Central memory CD8-positive, alpha-beta T cell (primary cell): ENCODE measurements around the gene GIPC3.
"Not testable (repeated sequence)": the region's sequence is repeated elsewhere in the genome, so short reads cannot be mapped to it uniquely, and the experiment has no call there.

ENCODE experiments used
- ATAC-seq: fragments of 150-1000 bp; cut with Tn5 transposase; replicated peaks from 2 replicates; pipeline ENCODE4 v1.10.0; 2022; ENCODE audit warnings: mild to moderate bottlenecking, moderate FRiP score, moderate number of reproducible peaks; ENCODE audit not compliant: poor library complexity, severe bottlenecking; ENCODE audit errors: extremely low read depth
- DNase-seq, 2 donors: peaks; one replicate each; pipeline ENCODE4 v3.0.0; 2021; ENCODE audit warnings: low spot score in 2 of 2
- H3K27ac Mint-ChIP-seq: one replicate; pipeline ENCODE4 v1.8.0; 2022; ENCODE audit warnings: low read depth, mild to moderate bottlenecking, moderate library complexity, mixed read lengths
- H3K27me3 Mint-ChIP-seq: one replicate; pipeline ENCODE4 v1.8.0; 2022; ENCODE audit warnings: mixed read lengths
- H3K36me3 Mint-ChIP-seq: one replicate; pipeline ENCODE4 v1.8.0; 2022; ENCODE audit warnings: mild to moderate bottlenecking, moderate library complexity, mixed read lengths; ENCODE audit not compliant: insufficient read depth
- H3K4me1 Mint-ChIP-seq: one replicate; pipeline ENCODE4 v1.8.0; 2022; ENCODE audit warnings: mixed read lengths
- H3K4me3 Mint-ChIP-seq: one replicate; pipeline ENCODE4 v1.8.0; 2022; ENCODE audit warnings: mild to moderate bottlenecking, moderate library complexity, mixed read lengths
- H3K9me3 Mint-ChIP-seq: one replicate; pipeline ENCODE4 v1.8.0; 2022; ENCODE audit warnings: mixed read lengths

Gene GIPC3

DNA sequence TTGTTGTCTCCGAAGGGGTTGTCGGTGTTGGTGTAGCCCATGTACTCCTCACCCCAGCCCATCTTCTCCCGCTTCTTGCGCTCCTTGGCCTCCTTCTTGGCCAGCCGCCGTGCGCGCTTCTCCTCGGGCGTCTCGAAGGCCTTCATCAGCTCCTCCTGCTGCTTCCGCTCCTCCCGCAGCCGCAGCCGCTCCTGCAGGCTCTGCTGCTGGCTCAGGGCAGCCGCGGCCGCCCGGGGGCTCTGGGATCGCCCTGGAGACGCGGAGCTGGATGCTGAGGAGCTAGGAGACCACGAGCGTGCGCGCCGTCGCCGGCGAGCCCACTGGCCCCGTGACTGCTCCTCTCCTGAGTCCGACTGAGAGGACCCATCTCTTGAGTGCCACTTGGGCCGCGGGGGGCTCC lies 38.4 kb downstream of the GIPC3 start:
- DNase-seq (no peak), ATAC-seq (no peak)
- no peaks in the 10 kb centered on the region for H3K9me3 Mint-ChIP-seq
- H3K27ac Mint-ChIP-seq: no peak overlapping the region
- peaks cover 20% of the 10 kb centered on the region for H3K36me3 Mint-ChIP-seq
- no peaks in the 10 kb centered on the region for H3K27me3 Mint-ChIP-seq
- peaks cover 29% of the 10 kb centered on the region for H3K4me1 Mint-ChIP-seq
- no peak overlapping the region for H3K4me3 Mint-ChIP-seq

DNA sequence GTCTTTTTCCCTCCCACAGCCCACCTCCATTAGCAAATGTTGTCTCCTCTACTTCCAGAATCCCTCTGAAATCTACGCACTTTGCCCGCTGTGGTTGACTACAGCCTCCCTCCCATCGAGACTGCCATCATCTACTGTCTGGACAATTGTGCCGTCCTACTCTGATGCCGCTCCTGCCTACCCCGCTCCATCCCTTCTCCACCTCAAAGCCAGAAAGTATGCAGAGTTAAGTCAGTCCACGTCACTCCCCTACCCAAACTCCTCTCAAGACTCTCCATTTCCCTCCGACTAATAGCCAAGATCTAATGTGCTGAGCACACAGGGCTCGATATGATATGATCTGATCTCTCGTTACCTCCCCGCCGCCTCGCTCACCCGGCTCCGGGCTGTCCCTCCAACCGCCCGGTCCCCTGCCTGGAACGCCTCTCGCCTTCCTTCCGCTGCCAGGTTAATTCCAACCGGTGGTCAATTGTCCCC lies 40.8 kb downstream of the GIPC3 start:
- H3K9me3 Mint-ChIP-seq: no peaks in the 10 kb centered on the region
- ATAC-seq (no peak), DNase-seq (no peak)
- H3K4me1 Mint-ChIP-seq: peaks cover 29% of the 10 kb centered on the region
- peak overlapping the region; percentile 92 for H3K27ac Mint-ChIP-seq
- peak overlapping the region; percentile 98 for H3K4me3 Mint-ChIP-seq
- H3K36me3 Mint-ChIP-seq: peaks cover 20% of the 10 kb centered on the region
- H3K27me3 Mint-ChIP-seq: no peaks in the 10 kb centered on the region

- H3K4me1 Mint-ChIP-seq: peaks cover 29% of the 10 kb centered on the region
- DNase-seq: peak; percentile 97 to 98
These were observed 41.4 kb downstream of the GIPC3 start, which contains the start of gene CACTIN for GRCh38 chr19:3626473-3627350. Gene CACTIN (minus strand): TSS chr19:3626790. CDS start chr19:3626762, 28 bp downstream.

DNA sequence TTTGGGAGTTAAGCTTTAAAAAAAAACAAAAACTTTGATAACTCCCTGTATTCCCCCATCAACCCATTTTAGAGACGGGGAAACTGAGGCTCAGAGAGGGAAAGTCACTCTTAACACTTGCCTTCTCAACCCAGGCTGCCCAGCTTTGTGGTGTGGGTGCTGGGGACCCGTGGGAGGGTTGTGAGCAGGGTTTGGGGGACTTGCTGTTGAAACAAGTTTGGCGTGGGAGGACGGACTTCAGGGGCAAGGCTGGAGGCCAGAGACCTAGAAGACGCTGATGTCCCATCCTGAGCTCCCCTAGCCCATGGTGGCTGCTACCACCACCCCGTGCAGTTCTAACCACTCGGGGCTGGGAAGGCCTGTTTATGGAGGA lies 42.1 kb downstream of the GIPC3 start:
- Mint-ChIP-seq H3K27me3 (no peaks in the 10 kb centered on the region), H3K4me1 (peaks cover 25% of the 10 kb centered on the region), H3K4me3 (peak overlapping the region; percentile 98), H3K9me3 (no peaks in the 10 kb centered on the region), H3K36me3 (peaks cover 20% of the 10 kb centered on the region), H3K27ac (peak overlapping the region; percentile 92)
- ATAC-seq (no peak), DNase-seq (no peak)

More at GRCh38 chr19:3626473-3627350, 41.4 kb downstream of the GIPC3 start, which contains the start of gene CACTIN:
- Mint-ChIP-seq H3K9me3 (no peaks in the 10 kb centered on the region), H3K27ac (peak within 1 kb of the TSS; percentile 92), H3K36me3 (peaks cover 21% of the 10 kb centered on the region), H3K4me3 (peak within 1 kb of the TSS; percentile 98), H3K27me3 (no peaks in the 10 kb centered on the region)
- peak; percentile 98 for ATAC-seq

- Mint-ChIP-seq H3K36me3 (peaks cover 12% of the 10 kb centered on the region), H3K4me1 (peaks cover 23% of the 10 kb centered on the region)
- H3K27me3 Mint-ChIP-seq, H3K9me3 Mint-ChIP-seq, H3K27ac Mint-ChIP-seq, DNase-seq, H3K4me3 Mint-ChIP-seq, ATAC-seq: not testable (repeated sequence)
These were observed 43.5 kb downstream of the GIPC3 start for GRCh38 chr19:3628766-3629165.

GRCh38 chr19:3631053-3631861 lies 46.0 kb downstream of the GIPC3 start:
- Mint-ChIP-seq H3K4me3 (no peak overlapping the region), H3K4me1 (peaks cover 17% of the 10 kb centered on the region)

DNA sequence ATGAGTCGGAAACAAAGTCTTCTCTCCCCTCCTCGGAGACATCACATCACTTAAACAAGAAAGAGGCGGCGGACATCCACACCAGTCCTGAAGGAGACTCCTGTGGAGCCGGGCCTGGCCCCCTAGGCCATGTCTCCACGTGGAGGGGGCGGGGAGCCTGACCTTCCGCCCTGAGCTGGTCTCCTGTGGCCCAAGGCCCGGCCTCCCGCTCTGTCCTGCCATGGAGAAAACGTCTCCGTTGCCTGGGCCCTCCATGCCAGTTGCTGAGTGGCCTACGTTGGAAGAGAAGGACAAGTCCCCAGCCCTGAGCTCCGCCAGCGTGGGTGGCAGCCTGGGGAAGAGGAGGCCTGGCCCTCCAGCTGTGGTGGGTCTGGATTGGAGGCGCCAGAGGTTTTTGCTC lies 46.8 kb downstream of the GIPC3 start:
- DNase-seq (no peak), ATAC-seq (no peak)
- no peaks in the 10 kb centered on the region for H3K9me3 Mint-ChIP-seq
- H3K27me3 Mint-ChIP-seq: no peaks in the 10 kb centered on the region
- peaks cover 8% of the 10 kb centered on the region for H3K4me1 Mint-ChIP-seq
- peaks cover 2% of the 10 kb centered on the region for H3K36me3 Mint-ChIP-seq
- H3K27ac Mint-ChIP-seq: no peak overlapping the region
- H3K4me3 Mint-ChIP-seq: no peak overlapping the region

More at GRCh38 chr19:3631053-3631861, 46.0 kb downstream of the GIPC3 start:
- no peaks in the 10 kb centered on the region for H3K9me3 Mint-ChIP-seq
- H3K36me3 Mint-ChIP-seq: peaks cover 7% of the 10 kb centered on the region
- ATAC-seq: no peak
- no peak for DNase-seq
- no peak overlapping the region for H3K27ac Mint-ChIP-seq
- H3K27me3 Mint-ChIP-seq: no peaks in the 10 kb centered on the region

DNA sequence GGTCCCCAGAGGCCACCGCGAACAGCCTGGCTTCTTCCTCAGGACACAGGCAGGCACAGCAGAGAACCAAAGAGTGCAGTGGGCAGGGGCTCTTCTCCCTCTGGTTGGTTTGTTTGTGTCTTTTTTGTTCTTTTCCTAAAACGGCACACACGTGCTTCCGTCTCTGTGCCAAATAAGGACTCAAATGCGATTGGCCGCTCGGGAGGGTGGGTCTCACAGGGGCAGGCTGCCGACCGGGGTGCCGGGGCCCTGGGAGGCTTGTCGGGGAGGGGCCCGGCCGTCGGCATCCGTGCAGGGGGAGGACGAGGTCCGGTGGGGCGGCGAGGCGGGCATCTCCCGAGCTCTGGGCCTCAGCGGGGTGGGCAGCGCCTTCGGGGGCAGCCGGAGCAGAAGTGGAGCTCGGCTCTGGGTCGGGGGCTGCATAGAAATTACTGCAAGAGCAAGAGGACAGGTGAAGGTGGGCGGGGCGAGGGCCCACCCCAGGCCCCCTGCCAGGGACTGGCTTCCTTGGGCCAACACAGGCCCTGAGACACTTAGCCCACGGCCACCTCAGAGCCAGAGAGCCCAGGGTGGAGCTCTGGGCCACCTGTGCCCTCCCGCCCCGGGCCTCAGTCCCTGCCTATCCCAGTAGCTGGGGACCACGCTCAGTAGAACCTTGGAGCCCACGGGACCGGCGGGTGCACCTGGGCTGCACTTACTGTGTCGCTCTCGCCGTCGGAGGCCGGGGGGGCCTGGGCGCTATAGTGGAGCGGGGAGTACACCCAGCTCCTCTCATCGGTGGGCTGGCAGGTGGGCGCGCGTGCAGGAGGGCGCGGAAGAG lies 47.7 kb downstream of the GIPC3 start:
- Mint-ChIP-seq H3K36me3 (peaks cover 2% of the 10 kb centered on the region), H3K4me1 (peaks cover 6% of the 10 kb centered on the region), H3K27me3 (no peaks in the 10 kb centered on the region), H3K4me3 (no peak overlapping the region), H3K27ac (peak overlapping the region; percentile 20), H3K9me3 (no peaks in the 10 kb centered on the region)
- ATAC-seq: no peak
- no peak for DNase-seq

DNA sequence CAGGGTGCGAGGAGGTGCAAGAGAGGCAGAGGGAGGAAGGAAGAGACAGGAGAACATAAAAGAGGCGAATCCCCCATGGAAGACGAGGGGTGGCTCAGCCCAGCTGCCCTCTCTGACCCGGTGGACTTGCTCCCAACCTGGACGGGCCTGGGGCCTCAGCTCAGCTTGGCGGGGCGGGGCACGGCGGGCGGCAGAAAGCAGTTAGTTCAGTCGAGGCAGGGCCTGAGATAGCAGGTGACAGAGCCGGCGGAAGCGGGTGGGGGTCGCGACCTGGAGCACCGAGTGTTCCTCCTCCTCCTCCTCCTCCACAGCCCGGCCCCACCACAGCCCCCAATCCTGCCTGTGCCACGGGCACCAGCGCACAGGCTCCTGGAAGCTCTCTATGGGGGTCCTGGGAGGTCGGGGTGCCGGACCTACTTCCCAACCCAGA lies 48.3 kb downstream of the GIPC3 start:
- H3K27me3 Mint-ChIP-seq: no peaks in the 10 kb centered on the region
- no peaks in the 10 kb centered on the region for H3K9me3 Mint-ChIP-seq
- peak overlapping the region; percentile 20 for H3K27ac Mint-ChIP-seq
- peaks cover 6% of the 10 kb centered on the region for H3K4me1 Mint-ChIP-seq
- no peak for ATAC-seq
- no peak for DNase-seq
- no peak overlapping the region for H3K4me3 Mint-ChIP-seq
- peaks cover 4% of the 10 kb centered on the region for H3K36me3 Mint-ChIP-seq

DNA sequence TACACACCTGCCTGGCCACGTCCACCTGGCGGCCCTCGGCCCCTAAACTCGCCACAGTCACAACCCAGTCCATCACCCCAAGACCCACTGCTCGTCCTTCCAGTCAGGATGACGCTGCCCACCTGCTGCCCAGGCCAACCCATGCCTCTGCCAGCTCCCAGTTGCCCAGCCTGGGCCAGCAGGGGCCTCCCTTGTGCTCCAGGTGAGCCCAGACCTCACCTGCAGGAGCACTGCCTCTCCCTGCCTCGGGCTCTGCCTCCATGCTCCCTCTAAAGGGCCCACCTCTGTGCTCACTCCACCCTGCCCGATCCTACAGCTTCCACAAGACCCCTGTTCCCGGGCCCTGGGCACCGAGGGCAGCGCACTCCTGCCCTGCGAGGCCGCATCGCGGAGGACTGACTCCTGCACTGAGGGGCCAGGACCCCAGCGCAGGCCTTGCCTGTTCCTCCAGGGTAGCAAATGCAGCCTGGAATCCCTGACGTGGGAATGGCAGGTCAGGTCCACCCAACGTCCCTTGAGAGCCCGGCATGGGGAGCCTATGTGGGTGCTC lies 49.3 kb downstream of the GIPC3 start:
- Mint-ChIP-seq H3K4me1 (peaks cover 6% of the 10 kb centered on the region), H3K4me3 (no peak overlapping the region), H3K27me3 (no peaks in the 10 kb centered on the region), H3K9me3 (no peaks in the 10 kb centered on the region), H3K36me3 (peaks cover 8% of the 10 kb centered on the region), H3K27ac (peak overlapping the region; percentile 11)
- DNase-seq: no peak
- no peak for ATAC-seq

GRCh38 chr19:3636506-3636905 lies 51.2 kb downstream of the GIPC3 start:
- ATAC-seq: no peak
- Mint-ChIP-seq H3K4me3 (no peak overlapping the region), H3K4me1 (peaks cover 6% of the 10 kb centered on the region), H3K27ac (peak overlapping the region; percentile 67), H3K36me3 (peaks cover 11% of the 10 kb centered on the region), H3K27me3 (no peaks in the 10 kb centered on the region), H3K9me3 (no peaks in the 10 kb centered on the region)
- DNase-seq: no peak

- H3K9me3 Mint-ChIP-seq: no peaks in the 10 kb centered on the region
- H3K4me3 Mint-ChIP-seq: no peak overlapping the region
- ATAC-seq (no peak), DNase-seq (no peak)
- H3K27me3 Mint-ChIP-seq: no peaks in the 10 kb centered on the region
- H3K36me3 Mint-ChIP-seq: peaks cover 12% of the 10 kb centered on the region
- peaks cover 6% of the 10 kb centered on the region for H3K4me1 Mint-ChIP-seq
- H3K27ac Mint-ChIP-seq: peak overlapping the region; percentile 67
These were observed 51.7 kb downstream of the GIPC3 start for GRCh38 chr19:3636962-3637361.
